Mesenchymal stem cell (in vitro differentiated cells and primary cell): ENCODE measurements around the gene HEPN1.
A peak's percentile ranks its signal among the peaks of the same experiment; 100 is the strongest.

Experiments used
- DNase-seq: peaks from one replicate; pipeline ENCODE4 v3.0.0-alpha.2; 2013
- H2AFZ ChIP-seq: one replicate; pipeline ENCODE4 v1.6.1; 2013; ENCODE audit warnings: low read depth, mild to moderate bottlenecking, control low read depth, inconsistent platforms, low read length, moderate library complexity
- H2AK5ac ChIP-seq: 2 replicates; pipeline ENCODE4 v1.6.1; 2013; ENCODE audit warnings: low read length, moderate library complexity, mild to moderate bottlenecking, inconsistent platforms; ENCODE audit not compliant: severe bottlenecking
- H2BK120ac ChIP-seq: one replicate; pipeline ENCODE4 v1.6.1; 2013; ENCODE audit warnings: low read depth, mild to moderate bottlenecking, inconsistent platforms, low read length, moderate library complexity
- H2BK12ac ChIP-seq, 2 experiments: one replicate each; pipeline ENCODE4 v1.6.1; 2013; ENCODE audit warnings: inconsistent platforms in 2 of 2, low read length in 2 of 2, mild to moderate bottlenecking in 2 of 2, moderate library complexity in 2 of 2, control low read depth in 1 of 2
- H2BK15ac ChIP-seq: one replicate; pipeline ENCODE4 v1.6.1; 2013; ENCODE audit warnings: mild to moderate bottlenecking, low read depth, inconsistent platforms; ENCODE audit not compliant: poor library complexity, severe bottlenecking
- H2BK5ac ChIP-seq: 2 replicates; pipeline ENCODE4 v1.6.1; 2013; ENCODE audit warnings: low read depth, mild to moderate bottlenecking, low read length, control low read depth, inconsistent platforms; ENCODE audit not compliant: poor library complexity, severe bottlenecking
- H3K14ac ChIP-seq, 2 experiments: one replicate each; pipeline ENCODE4 v1.6.1; 2013; ENCODE audit warnings: inconsistent platforms in 2 of 2, low read length in 2 of 2, control low read depth in 1 of 2, mild to moderate bottlenecking in 1 of 2, moderate library complexity in 1 of 2
- H3K18ac ChIP-seq, 2 experiments: one replicate each; pipeline ENCODE4 v1.6.1; 2013; ENCODE audit warnings: inconsistent platforms in 2 of 2, low read length in 2 of 2, control low read depth in 1 of 2, low read depth in 1 of 2, mild to moderate bottlenecking in 1 of 2
- H3K23ac ChIP-seq, 2 experiments: one replicate each; pipeline ENCODE4 v1.6.1; 2013; ENCODE audit warnings: inconsistent platforms in 2 of 2, low read length in 2 of 2, mild to moderate bottlenecking in 2 of 2, moderate library complexity in 2 of 2, control low read depth in 1 of 2
- H3K27ac ChIP-seq: 2 replicates; pipeline ENCODE4 v1.5.1; 2013; ENCODE audit warnings: mild to moderate bottlenecking, moderate library complexity, low read length, control low read depth, inconsistent platforms; ENCODE audit not compliant: poor library complexity, severe bottlenecking
- H3K27me3 ChIP-seq, 2 experiments: 2 replicates each; pipeline versions ENCODE4 v1.6.1 to v1.7.0; 2013; ENCODE audit warnings: low read length in 2 of 2, mild to moderate bottlenecking in 2 of 2, moderate library complexity in 2 of 2, control low read depth in 1 of 2, inconsistent platforms in 1 of 2; ENCODE audit not compliant: control insufficient read depth in 1 of 2, insufficient read depth in 1 of 2
- H3K36me3 ChIP-seq, 2 experiments: 2 replicates each; pipeline versions ENCODE4 v1.6.1 to v1.7.0; 2013; ENCODE audit warnings: low read length in 2 of 2, control low read depth in 1 of 2, inconsistent platforms in 1 of 2, low read depth in 1 of 2, mild to moderate bottlenecking in 1 of 2; ENCODE audit not compliant: insufficient read depth in 2 of 2, control insufficient read depth in 1 of 2
- H3K4ac ChIP-seq, 2 experiments: one replicate each; pipeline ENCODE4 v1.6.1; 2013; ENCODE audit warnings: inconsistent platforms in 2 of 2, low read length in 2 of 2, mild to moderate bottlenecking in 2 of 2, moderate library complexity in 2 of 2, control low read depth in 1 of 2, low read depth in 1 of 2
- H3K4me1 ChIP-seq: 2 replicates; pipeline ENCODE4 v1.6.1; 2013; ENCODE audit warnings: low read depth, low read length, control low read depth; ENCODE audit not compliant: control insufficient read depth, insufficient read depth
- H3K4me2 ChIP-seq: 2 replicates; pipeline ENCODE4 v1.6.1; 2013; ENCODE audit warnings: low read length, mild to moderate bottlenecking, inconsistent platforms; ENCODE audit not compliant: poor library complexity, severe bottlenecking
- H3K4me3 ChIP-seq, 2 experiments: 2 replicates each; pipeline versions ENCODE4 v1.5.1 to v1.7.0; 2013; ENCODE audit warnings: low read length in 2 of 2, mild to moderate bottlenecking in 2 of 2, control low read depth in 1 of 2, low read depth in 1 of 2; ENCODE audit not compliant: insufficient read depth in 1 of 2
- H3K79me1 ChIP-seq: replicated peaks from 2 replicates; pipeline ENCODE4 v1.6.1; 2013; ENCODE audit warnings: mild to moderate bottlenecking, control low read depth, low read length, inconsistent platforms; ENCODE audit not compliant: poor library complexity, severe bottlenecking
- H3K9ac ChIP-seq: 2 replicates; pipeline ENCODE4 v1.7.0; 2013; ENCODE audit warnings: mild to moderate bottlenecking, low read length, moderate library complexity
- H3K9me3 ChIP-seq: 2 replicates; pipeline ENCODE4 v1.7.0; 2013; ENCODE audit warnings: mild to moderate bottlenecking, low read length; ENCODE audit not compliant: control insufficient read depth
- H4K8ac ChIP-seq: one replicate; pipeline ENCODE4 v1.6.1; 2013; ENCODE audit warnings: inconsistent platforms, mild to moderate bottlenecking, low read length, moderate library complexity
- H4K91ac ChIP-seq: one replicate; pipeline ENCODE4 v1.6.1; 2013; ENCODE audit warnings: mild to moderate bottlenecking, low read length, inconsistent platforms
- WGBS: methylation state at CpG from one replicate; pipeline ENCODE4 v1.1.7; 2013; ENCODE audit warnings: mixed read lengths; 5-methylcytosine and 5-hydroxymethylcytosine counted together

The HEPN1 gene

GRCh38 chr11:124886476-124886875 is 32.6 kb upstream of the HEPN1 start:
- Histone ChIP-seq H3K9me3 (no peaks in the 10 kb centered on the region), H3K4me3 (no peak overlapping the region), H2AFZ (no peak overlapping the region), H3K79me1 (no peaks in the 10 kb centered on the region), H2AK5ac (no peak overlapping the region), H2BK15ac (no peak overlapping the region), H3K27ac (no peak overlapping the region), H3K23ac (peak overlapping the region in 1 of 2 experiments; percentile 54), H3K4ac (no peak overlapping the region), H3K4me1 (peaks cover 5% of the 10 kb centered on the region), H2BK120ac (no peak overlapping the region), H3K4me2 (no peak overlapping the region), H4K91ac (no peak overlapping the region), H3K27me3 (peaks cover 0 to 9% of the 10 kb centered on the region in 2 experiments), H3K18ac (no peak overlapping the region), H2BK12ac (no peak overlapping the region), H3K9ac (no peak overlapping the region), H2BK5ac (no peak overlapping the region), H3K14ac (no peak overlapping the region), H4K8ac (no peak overlapping the region), H3K36me3 (peaks cover 0 to 10% of the 10 kb centered on the region in 2 experiments)
- DNase-seq: no peak
- 93% methylated on average over 10 of the region's 11 CpGs for WGBS

GRCh38 chr11:124886978-124887666 is 31.9 kb upstream of the HEPN1 start:
- H3K18ac ChIP-seq: no peak overlapping the region
- H3K79me1 ChIP-seq: no peaks in the 10 kb centered on the region
- H2BK12ac ChIP-seq: no peak overlapping the region
- H3K27ac ChIP-seq: no peak overlapping the region
- H4K91ac ChIP-seq: no peak overlapping the region
- H2AK5ac ChIP-seq: no peak overlapping the region
- no peak overlapping the region for H2BK120ac ChIP-seq
- no peak overlapping the region for H2BK5ac ChIP-seq
- H3K9ac ChIP-seq: no peak overlapping the region
- 90% methylated on average over 7 of the region's 12 CpGs for WGBS
- peaks cover 0 to 10% of the 10 kb centered on the region in 2 experiments for H3K36me3 ChIP-seq
- no peak overlapping the region for H4K8ac ChIP-seq
- H3K23ac ChIP-seq: no peak overlapping the region
- H3K14ac ChIP-seq: no peak overlapping the region
- H3K4me2 ChIP-seq: no peak overlapping the region
- H3K4me1 ChIP-seq: peaks cover 5% of the 10 kb centered on the region
- H2BK15ac ChIP-seq: no peak overlapping the region
- H3K4me3 ChIP-seq: no peak overlapping the region
- no peak overlapping the region for H3K4ac ChIP-seq
- H3K9me3 ChIP-seq: no peaks in the 10 kb centered on the region
- DNase-seq: no peak
- H3K27me3 ChIP-seq: peaks cover 0 to 12% of the 10 kb centered on the region in 2 experiments
- H2AFZ ChIP-seq: no peak overlapping the region

- H3K23ac ChIP-seq: no peak overlapping the region
- H2BK15ac ChIP-seq: no peak overlapping the region
- no peak overlapping the region for H3K4me3 ChIP-seq
- peaks cover 2% of the 10 kb centered on the region for H3K4me1 ChIP-seq
- H2AFZ ChIP-seq: no peak overlapping the region
- no peak overlapping the region for H3K14ac ChIP-seq
- H3K27me3 ChIP-seq: peaks cover 0 to 17% of the 10 kb centered on the region in 2 experiments
- no peak overlapping the region for H2BK120ac ChIP-seq
- WGBS: 100% methylated on average over 1 of the region's 3 CpGs
- no peak overlapping the region for H2AK5ac ChIP-seq
- H4K91ac ChIP-seq: no peak overlapping the region
- H3K79me1 ChIP-seq: no peaks in the 10 kb centered on the region
- H3K4ac ChIP-seq: no peak overlapping the region
- H3K9ac ChIP-seq: no peak overlapping the region
- H3K27ac ChIP-seq: no peak overlapping the region
- H2BK12ac ChIP-seq: no peak overlapping the region
- no peak overlapping the region for H4K8ac ChIP-seq
- no peak overlapping the region for H3K18ac ChIP-seq
- H3K9me3 ChIP-seq: no peaks in the 10 kb centered on the region
- peaks cover 0 to 10% of the 10 kb centered on the region in 2 experiments for H3K36me3 ChIP-seq
- no peak overlapping the region for H2BK5ac ChIP-seq
- DNase-seq: no peak
- no peak overlapping the region for H3K4me2 ChIP-seq
Observed at GRCh38 chr11:124887667-124888013, 31.4 kb upstream of the HEPN1 start.

DNA sequence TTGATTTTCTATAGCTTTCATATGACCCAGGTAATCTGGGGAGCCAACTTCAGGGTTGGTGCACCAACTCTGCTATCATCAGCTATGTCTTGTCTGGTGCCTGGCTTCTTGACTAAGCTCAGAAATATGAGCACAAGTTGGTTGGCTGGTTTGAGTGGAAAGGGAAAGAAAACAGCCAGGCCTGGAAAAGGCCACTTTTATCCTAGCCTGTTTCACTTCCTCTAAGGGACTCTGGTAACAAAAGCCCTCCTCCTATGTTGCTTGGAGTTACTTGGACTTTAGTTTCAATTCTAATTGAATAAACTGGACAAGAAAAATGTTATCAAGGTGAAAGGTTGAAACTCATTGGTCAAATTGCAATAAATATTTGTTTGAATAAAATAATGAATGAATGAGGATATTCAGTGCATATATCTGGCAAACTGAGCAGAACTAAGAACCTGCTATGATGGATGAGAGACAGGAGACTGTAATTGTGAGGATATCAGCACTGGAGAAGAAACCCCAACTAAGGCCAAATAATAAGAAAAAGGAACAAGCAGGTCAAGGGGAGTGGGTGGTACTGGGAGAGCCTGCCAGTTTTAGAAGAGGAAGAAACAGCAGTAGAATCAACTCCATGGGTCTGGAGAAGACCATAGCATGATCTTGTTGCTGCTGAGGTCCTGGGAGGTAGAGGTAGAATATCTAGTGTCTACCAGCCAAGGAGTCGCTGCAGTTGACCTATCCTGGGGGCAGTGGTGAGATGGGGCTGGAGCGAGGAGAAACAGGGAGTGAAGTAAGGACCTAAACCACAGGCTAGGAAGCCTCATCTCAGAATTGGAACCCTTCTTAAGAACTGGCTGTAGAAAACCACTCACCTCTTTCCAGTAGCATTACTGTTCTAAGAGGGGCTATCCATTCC is 29.6 kb upstream of the HEPN1 start:
- H3K18ac ChIP-seq: no peak overlapping the region
- WGBS: 88% methylated on average over 1 of the region's 2 CpGs
- peaks cover 0 to 18% of the 10 kb centered on the region in 2 experiments for H3K27me3 ChIP-seq
- H3K4me1 ChIP-seq: no peaks in the 10 kb centered on the region
- no peak overlapping the region for H3K4me2 ChIP-seq
- no peak overlapping the region for H2BK120ac ChIP-seq
- no peak overlapping the region for H3K27ac ChIP-seq
- H3K23ac ChIP-seq: no peak overlapping the region
- no peak overlapping the region for H3K4ac ChIP-seq
- no peak overlapping the region for H2BK12ac ChIP-seq
- H2AFZ ChIP-seq: no peak overlapping the region
- H3K36me3 ChIP-seq: peaks cover 0 to 12% of the 10 kb centered on the region in 2 experiments
- no peak overlapping the region for H4K8ac ChIP-seq
- H3K4me3 ChIP-seq: no peak overlapping the region
- H2AK5ac ChIP-seq: no peak overlapping the region
- no peak for DNase-seq
- H3K9me3 ChIP-seq: no peaks in the 10 kb centered on the region
- no peak overlapping the region for H3K14ac ChIP-seq
- no peak overlapping the region for H4K91ac ChIP-seq
- H3K9ac ChIP-seq: no peak overlapping the region
- no peak overlapping the region for H2BK5ac ChIP-seq
- no peaks in the 10 kb centered on the region for H3K79me1 ChIP-seq
- no peak overlapping the region for H2BK15ac ChIP-seq
